ENCODE data around the gene STAT5B. TPM values are rescaled to one million over a fixed set of nuclear protein-coding genes. Genes with fewer than 3 reads are reported as not detected.
A peak's percentile ranks its signal among the peaks of the same experiment; 100 is the strongest.

The STAT5B gene
- total and polyA plus RNA-seq, 2 of the 13 experiments (the other 11 are each of a cell fraction or from before 2014, with no cell fraction given): 21.0 to 42.8 TPM

GRCh38 chr17:42248351-42249179, 27.6 kb downstream of the STAT5B start (continued):
- TF ChIP-seq ZNF781 (CRISPR knock-in tag; IDR thresholded peaks at IDR 0.05; ENCODE audit: borderline replicate concordance, not compliant biosample characterization) (peak; percentile 91), SETDB1 (CRISPR knock-in tag; IDR thresholded peaks at IDR 0.05; ENCODE audit: borderline replicate concordance) (no peak), KDM6A (CRISPR knock-in tag; IDR thresholded peaks at IDR 0.05; ENCODE audit: low read depth) (no peak), ZXDC (CRISPR knock-in tag; IDR thresholded peaks at IDR 0.05) (no peak), ZNF816 (CRISPR knock-in tag; IDR thresholded peaks at IDR 0.05; ENCODE audit: borderline replicate concordance) (no peak), ZBTB49 (CRISPR knock-in tag; IDR thresholded peaks at IDR 0.05; ENCODE audit: borderline replicate concordance) (no peak), SIN3A (IDR thresholded peaks at IDR 0.05; ENCODE audit: borderline replicate concordance, low read depth, low read length) (peak; percentile 74; the same call in 1 of the 2 replicates), GPN1 (CRISPR knock-in tag; IDR thresholded peaks at IDR 0.05; ENCODE audit: borderline replicate concordance) (no peak), HNF1A (IDR thresholded peaks at IDR 0.05; ENCODE audit: low read depth) (no peak), HNF1A (CRISPR knock-in tag; IDR thresholded peaks at IDR 0.05; ENCODE audit: borderline replicate concordance) (0 out of 2 replicates have a peak, but pooled peaks have one; percentile 30), ZNF431 (CRISPR knock-in tag; IDR thresholded peaks at IDR 0.05; ENCODE audit: borderline replicate concordance, low read depth) (no peak), RAD21 (CRISPR knock-in tag; IDR thresholded peaks at IDR 0.05) (no peak; the same call in 1 of the 2 replicates), ZNF503 (CRISPR knock-in tag; IDR thresholded peaks at IDR 0.05) (no peak), ZNF660 (CRISPR knock-in tag; IDR thresholded peaks at IDR 0.05; ENCODE audit: borderline replicate concordance, low read depth) (no peak)
